ENCODE data around the gene SZRD1. TPM values are rescaled to one million over a fixed set of nuclear protein-coding genes. Genes with fewer than 3 reads are reported as not detected.

Gene SZRD1
- total RNA-seq, 1 experiment from 2014 or later, result 114 TPM

DNA sequence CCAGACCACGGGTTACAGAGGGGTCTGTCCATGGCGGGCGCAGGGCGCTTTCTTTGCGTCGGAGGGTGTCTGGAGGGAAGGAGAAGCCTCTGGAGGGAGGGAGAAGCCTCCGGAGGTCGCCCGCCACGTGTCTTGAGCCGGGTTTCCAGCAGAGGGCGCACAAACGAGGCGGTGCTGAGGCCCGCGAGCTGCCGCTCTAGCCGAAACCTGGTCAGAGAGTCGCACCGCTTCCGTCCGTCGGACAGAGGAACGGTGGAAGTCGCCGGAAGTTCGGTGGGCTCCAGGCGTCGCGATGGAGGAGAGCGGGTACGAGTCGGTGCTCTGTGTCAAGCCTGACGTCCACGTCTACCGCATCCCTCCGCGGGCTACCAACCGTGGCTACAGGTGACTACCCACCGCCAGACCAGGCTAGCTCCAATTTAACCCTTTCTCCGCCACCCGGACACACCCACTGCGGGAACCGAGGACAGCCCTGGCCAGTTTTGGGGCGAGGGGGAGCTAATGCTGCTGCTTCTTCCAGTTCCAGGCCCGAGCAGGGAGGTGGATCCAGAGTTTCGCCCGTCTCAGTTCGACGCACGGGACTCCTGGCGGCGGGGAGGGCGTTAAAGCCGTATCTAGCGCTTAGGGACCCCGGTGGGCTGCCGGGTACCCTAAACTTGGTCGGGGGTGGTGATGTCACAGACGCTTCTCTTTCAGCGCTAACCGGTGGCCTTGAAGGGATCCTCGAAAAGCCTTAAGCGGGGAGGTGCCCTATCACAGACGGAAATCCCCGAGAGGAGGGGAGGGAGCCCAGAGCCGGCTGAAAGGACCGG is 73.6 kb downstream of the SZRD1 start, which contains the start of gene NECAP2:
Gene NECAP2 (plus strand): TSS at position 255 of the 812 bp plus-strand sequence. CDS start 38 bp downstream, at position 293.
- no peaks in the 10 kb centered on the region for H3K9me3 ChIP-seq (ENCODE audit: insufficient read depth, low read depth)
- no peaks in the 10 kb centered on the region for H3K36me3 ChIP-seq (ENCODE audit: low read depth)
- POLR2A ChIA-PET (ENCODE audit: unreplicated experiment), result interaction anchor here (0.6 kb wide), 2 partner anchors 86 to 456 kb away, joined by 5 to 10 read pairs; no protein-coding TSS in a partner anchor
- H3K79me2 ChIP-seq (ENCODE audit: low read depth), result peaks cover 25% of the 10 kb centered on the region
- CTCF ChIA-PET, result interaction anchor here (0.6 to 0.9 kb wide), 3 partner anchors 73 to 368 kb away, joined by 3 to 6 read pairs (median 3); partner anchors contain the start of gene FBXO42
- TF ChIP-seq, protein P1, sequence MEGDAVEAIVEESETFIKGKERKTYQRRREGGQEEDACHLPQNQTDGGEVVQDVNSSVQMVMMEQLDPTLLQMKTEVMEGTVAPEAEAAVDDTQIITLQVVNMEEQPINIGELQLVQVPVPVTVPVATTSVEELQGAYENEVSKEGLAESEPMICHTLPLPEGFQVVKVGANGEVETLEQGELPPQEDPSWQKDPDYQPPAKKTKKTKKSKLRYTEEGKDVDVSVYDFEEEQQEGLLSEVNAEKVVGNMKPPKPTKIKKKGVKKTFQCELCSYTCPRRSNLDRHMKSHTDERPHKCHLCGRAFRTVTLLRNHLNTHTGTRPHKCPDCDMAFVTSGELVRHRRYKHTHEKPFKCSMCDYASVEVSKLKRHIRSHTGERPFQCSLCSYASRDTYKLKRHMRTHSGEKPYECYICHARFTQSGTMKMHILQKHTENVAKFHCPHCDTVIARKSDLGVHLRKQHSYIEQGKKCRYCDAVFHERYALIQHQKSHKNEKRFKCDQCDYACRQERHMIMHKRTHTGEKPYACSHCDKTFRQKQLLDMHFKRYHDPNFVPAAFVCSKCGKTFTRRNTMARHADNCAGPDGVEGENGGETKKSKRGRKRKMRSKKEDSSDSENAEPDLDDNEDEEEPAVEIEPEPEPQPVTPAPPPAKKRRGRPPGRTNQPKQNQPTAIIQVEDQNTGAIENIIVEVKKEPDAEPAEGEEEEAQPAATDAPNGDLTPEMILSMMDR (conservative IDR thresholded peaks at IDR 0.05), result peak; percentile 71
- TF ChIP-seq EZH2 (IDR thresholded peaks at IDR 0.05; ENCODE audit: low read depth), result no peak
- peak within 1 kb of the TSS; percentile 72 for H3K4me2 ChIP-seq
- H3F3A ChIP-seq (ENCODE audit: insufficient read depth, low read depth), result no peaks in the 10 kb centered on the region
- H3K4me1 ChIP-seq (replicated peaks; ENCODE audit: insufficient read depth), result peaks cover 5% of the 10 kb centered on the region; the same call in 1 of the 2 replicates
- no peaks in the 10 kb centered on the region for H4K20me1 ChIP-seq (ENCODE audit: insufficient read depth)
- peak within 1 kb of the TSS; percentile 74 for H3K4me3 ChIP-seq
- H2AFZ ChIP-seq, result peak within 1 kb of the TSS; percentile 97
- peak within 1 kb of the TSS; percentile 14; the same call in 1 of the 2 replicates for H3K27ac ChIP-seq
- BruUV-seq (replicated peaks), result TSS peak; percentile 60
- no peaks in the 10 kb centered on the region for H3K27me3 ChIP-seq (ENCODE audit: insufficient read depth, low read depth)
- H3K9me2 ChIP-seq (ENCODE audit: insufficient read depth), result no peaks in the 10 kb centered on the region
- intact Hi-C loops (cut with micrococcal nuclease; ENCODE audit: unreplicated experiment), result loop anchor here (2.0 to 5.0 kb wide), 2 partner anchors 73 to 180 kb away; partner anchors contain the start of gene SZRD1
- peak; percentile 71 to 93 for DNase-seq

DNA sequence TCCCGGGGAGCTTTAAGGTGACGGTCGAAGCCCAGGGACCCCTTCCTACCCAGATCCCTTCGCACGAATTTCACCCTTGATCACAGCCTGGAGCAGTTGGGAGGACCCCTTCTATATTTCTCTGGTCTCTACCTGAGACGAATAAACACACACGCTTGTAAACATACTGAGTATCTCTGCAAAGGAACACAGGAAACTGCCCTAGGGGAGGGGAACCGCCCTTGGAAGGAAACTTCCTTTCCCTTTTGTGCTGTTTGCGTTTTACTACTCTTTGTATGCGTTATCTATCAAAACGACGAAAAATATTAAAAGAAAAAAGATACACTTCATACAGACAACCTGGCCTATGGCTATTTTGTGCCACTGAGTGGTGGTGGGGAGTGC is 74.2 kb downstream of the SZRD1 start:
- Histone ChIP-seq H3K9me3 (ENCODE audit: insufficient read depth, low read depth) (no peaks in the 10 kb centered on the region), H3K27me3 (ENCODE audit: insufficient read depth, low read depth) (no peaks in the 10 kb centered on the region), H2AFZ (peak overlapping the region; percentile 97), H3K9me2 (ENCODE audit: insufficient read depth) (no peaks in the 10 kb centered on the region), H3K4me2 (peak overlapping the region; percentile 72), H3K36me3 (ENCODE audit: low read depth) (no peaks in the 10 kb centered on the region), H3F3A (ENCODE audit: insufficient read depth, low read depth) (no peaks in the 10 kb centered on the region), H4K20me1 (ENCODE audit: insufficient read depth) (no peaks in the 10 kb centered on the region), H3K27ac (peak overlapping the region; percentile 14; the same call in 1 of the 2 replicates), H3K4me3 (peak overlapping the region; percentile 74), H3K4me1 (replicated peaks; ENCODE audit: insufficient read depth) (peaks cover 5% of the 10 kb centered on the region; the same call in 1 of the 2 replicates), H3K79me2 (ENCODE audit: low read depth) (peaks cover 25% of the 10 kb centered on the region)
- POLR2A ChIA-PET (ENCODE audit: unreplicated experiment), result interaction anchor here (0.6 kb wide), 1 partner anchor 455 kb away, joined by 5 read pairs; no protein-coding TSS in a partner anchor
- intact Hi-C loops (cut with micrococcal nuclease; ENCODE audit: unreplicated experiment), result loop anchor here (2.0 to 5.0 kb wide), 2 partner anchors 74 to 180 kb away; partner anchors contain the start of gene SZRD1
- no TSS peak for BruUV-seq (replicated peaks)
- CTCF ChIA-PET, result interaction anchor here (0.6 kb wide), 1 partner anchor 369 kb away, joined by 6 read pairs; no protein-coding TSS in a partner anchor
- TF ChIP-seq EZH2 (IDR thresholded peaks at IDR 0.05; ENCODE audit: low read depth), result no peak
- TF ChIP-seq, protein P1 (conservative IDR thresholded peaks at IDR 0.05), result no peak
- no peak for DNase-seq

DNA sequence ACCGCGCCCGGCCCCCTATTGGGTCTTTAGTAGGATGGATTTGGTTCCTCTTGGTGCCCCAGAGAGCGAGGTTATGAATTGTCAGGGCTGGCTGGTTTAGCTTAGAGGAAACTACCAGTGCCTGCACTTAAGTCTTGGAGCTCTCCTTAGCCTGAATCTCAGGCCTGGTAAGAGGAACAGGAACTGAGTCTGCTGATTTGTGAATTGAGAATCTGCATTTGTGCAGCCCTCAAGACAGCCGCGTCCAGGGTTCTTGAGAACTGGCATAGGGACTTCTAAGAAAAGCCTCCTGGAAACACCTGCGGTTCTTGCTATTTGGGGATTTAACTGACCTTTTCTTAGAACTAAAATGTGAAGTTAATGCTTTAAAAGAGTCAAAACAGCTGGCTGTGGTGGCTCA is 75.2 kb downstream of the SZRD1 start:
- ChIA-PET POLR2A (ENCODE audit: unreplicated experiment) (no interaction called here), CTCF (no interaction called here)
- Histone ChIP-seq H3F3A (ENCODE audit: insufficient read depth, low read depth) (no peaks in the 10 kb centered on the region), H3K79me2 (ENCODE audit: low read depth) (peaks cover 25% of the 10 kb centered on the region), H3K27ac (no peak overlapping the region), H3K4me2 (no peak overlapping the region), H3K9me3 (ENCODE audit: insufficient read depth, low read depth) (no peaks in the 10 kb centered on the region), H3K36me3 (ENCODE audit: low read depth) (no peaks in the 10 kb centered on the region), H3K4me3 (no peak overlapping the region), H3K9me2 (ENCODE audit: insufficient read depth) (no peaks in the 10 kb centered on the region), H2AFZ (no peak overlapping the region), H3K4me1 (replicated peaks; ENCODE audit: insufficient read depth) (peaks cover 5% of the 10 kb centered on the region; the same call in 1 of the 2 replicates), H3K27me3 (ENCODE audit: insufficient read depth, low read depth) (no peaks in the 10 kb centered on the region), H4K20me1 (ENCODE audit: insufficient read depth) (no peaks in the 10 kb centered on the region)
- DNase-seq, result no peak
- TF ChIP-seq, protein P1 (conservative IDR thresholded peaks at IDR 0.05), result no peak
- TF ChIP-seq EZH2 (IDR thresholded peaks at IDR 0.05; ENCODE audit: low read depth), result no peak
- no TSS peak for BruUV-seq (replicated peaks)
- intact Hi-C loops (cut with micrococcal nuclease; ENCODE audit: unreplicated experiment), result loop anchor here (5.0 kb wide), 1 partner anchor 75 kb away; the partner anchor contains the start of gene SZRD1
